Stomach smooth muscle (tissue), 2 donors: ENCODE results near the gene SMIM36.
"Not testable (repeated sequence)": the region's sequence is repeated elsewhere in the genome, so short reads cannot be mapped to it uniquely, and the experiment has no call there.

Source experiments
- H3K27ac ChIP-seq: one replicate; pipeline ENCODE4 v1.7.0; 2013; ENCODE audit warnings: mild to moderate bottlenecking, low read length, inconsistent platforms
- H3K27me3 ChIP-seq, 2 donors: one replicate each; pipeline ENCODE4 v1.7.0; 2013; ENCODE audit warnings: low read length in 2 of 2; ENCODE audit not compliant: insufficient read depth in 2 of 2, control insufficient read depth in 1 of 2
- H3K36me3 ChIP-seq, 2 donors: one replicate each; pipeline ENCODE4 v1.7.0; 2013; ENCODE audit warnings: low read length in 2 of 2; ENCODE audit not compliant: control insufficient read depth in 2 of 2, insufficient read depth in 2 of 2
- H3K4me1 ChIP-seq: one replicate; pipeline ENCODE4 v1.7.0; 2013; ENCODE audit warnings: low read length; ENCODE audit not compliant: control insufficient read depth, insufficient read depth
- H3K4me3 ChIP-seq, 2 donors: one replicate each; pipeline ENCODE4 v1.7.0; 2013; ENCODE audit warnings: low read length in 2 of 2
- H3K9ac ChIP-seq, 2 donors: one replicate each; pipeline ENCODE4 v1.7.0; 2013; ENCODE audit warnings: low read length in 2 of 2, mild to moderate bottlenecking in 1 of 2
- H3K9me3 ChIP-seq, 2 donors: one replicate each; pipeline ENCODE4 v1.7.0; 2013; ENCODE audit warnings: low read length in 2 of 2; ENCODE audit not compliant: control insufficient read depth in 2 of 2
- donor health status: healthy.
- donor health status: Pancreatic carcinoma.

Gene SMIM36

DNA sequence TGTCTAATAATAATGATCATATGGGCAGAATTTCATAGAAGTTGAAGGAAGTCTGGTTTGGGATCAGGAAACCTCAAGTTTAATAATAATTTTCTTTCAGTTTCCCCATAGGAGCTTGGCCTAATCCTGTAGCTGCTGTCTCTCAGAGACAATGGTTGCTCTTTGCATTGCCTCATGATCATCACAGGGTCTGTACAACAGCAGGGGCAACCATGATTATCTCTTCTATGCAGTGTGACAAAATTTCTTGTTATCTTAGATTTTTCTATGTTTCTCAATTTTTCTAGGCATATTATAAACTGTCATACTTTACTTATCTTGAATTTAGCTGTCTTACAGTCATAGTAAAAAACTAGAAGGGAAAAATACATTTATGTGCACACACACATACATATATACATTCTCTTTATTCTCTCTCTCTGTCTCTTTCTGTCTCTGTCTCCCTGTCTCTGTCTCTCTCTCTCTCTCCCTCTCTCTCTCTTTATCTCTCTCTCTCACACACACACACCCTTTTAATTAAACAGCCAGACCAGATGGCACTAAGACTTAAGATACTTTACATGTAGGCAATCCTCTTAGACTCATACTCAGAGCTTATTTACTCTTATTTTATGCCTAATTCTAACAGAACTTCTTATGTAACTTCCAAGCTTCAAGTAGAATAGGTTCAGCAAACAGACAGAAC is 30.5 kb downstream of the SMIM36 start:
- Histone ChIP-seq H3K27ac (no peak overlapping the region), H3K27me3 (no peaks in the 10 kb centered on the region), H3K4me1 (no peaks in the 10 kb centered on the region), H3K36me3 (no peaks in the 10 kb centered on the region), H3K9ac (no peak overlapping the region), H3K9me3 (no peaks in the 10 kb centered on the region), H3K4me3 (no peak overlapping the region)

GRCh38 chr17:55479903-55480302 is 31.3 kb downstream of the SMIM36 start:
- Histone ChIP-seq H3K27me3 (no peaks in the 10 kb centered on the region), H3K27ac (no peak overlapping the region), H3K9me3 (no peaks in the 10 kb centered on the region), H3K4me3 (no peak overlapping the region), H3K9ac (no peak overlapping the region), H3K36me3 (no peaks in the 10 kb centered on the region), H3K4me1 (no peaks in the 10 kb centered on the region)

GRCh38 chr17:55478971-55479370 is 32.3 kb downstream of the SMIM36 start:
- no peak overlapping the region for H3K27ac ChIP-seq
- no peaks in the 10 kb centered on the region for H3K4me1 ChIP-seq
- H3K9ac ChIP-seq, result no peak overlapping the region
- no peaks in the 10 kb centered on the region for H3K27me3 ChIP-seq
- H3K9me3 ChIP-seq, result no peaks in the 10 kb centered on the region
- no peak overlapping the region for H3K4me3 ChIP-seq
- no peaks in the 10 kb centered on the region for H3K36me3 ChIP-seq

DNA sequence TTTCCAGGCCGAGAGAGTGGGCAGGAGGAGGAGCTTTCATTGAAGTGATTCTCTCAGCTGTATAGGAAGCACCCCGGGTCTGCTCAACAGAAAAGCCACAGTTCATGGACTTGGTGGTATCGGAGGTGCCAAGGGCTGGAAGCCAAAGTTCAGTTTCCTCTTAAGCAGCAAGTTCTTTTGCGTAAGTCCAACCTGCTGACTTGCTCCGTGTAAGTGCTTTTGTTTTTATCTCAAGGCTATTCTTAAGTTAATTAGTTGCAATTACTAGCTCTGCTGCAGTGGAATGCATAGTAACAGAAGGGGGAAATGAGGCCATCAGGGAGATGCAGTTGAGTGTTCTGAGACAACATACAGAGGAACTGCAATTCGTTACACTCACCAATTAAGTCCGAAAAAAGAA is 44.6 kb downstream of the SMIM36 start:
- Histone ChIP-seq H3K4me1 (peaks cover 2% of the 10 kb centered on the region), H3K9ac (no peak overlapping the region), H3K36me3 (no peaks in the 10 kb centered on the region), H3K4me3 (no peak overlapping the region), H3K27me3 (no peaks in the 10 kb centered on the region), H3K27ac (no peak overlapping the region), H3K9me3 (no peaks in the 10 kb centered on the region)

DNA sequence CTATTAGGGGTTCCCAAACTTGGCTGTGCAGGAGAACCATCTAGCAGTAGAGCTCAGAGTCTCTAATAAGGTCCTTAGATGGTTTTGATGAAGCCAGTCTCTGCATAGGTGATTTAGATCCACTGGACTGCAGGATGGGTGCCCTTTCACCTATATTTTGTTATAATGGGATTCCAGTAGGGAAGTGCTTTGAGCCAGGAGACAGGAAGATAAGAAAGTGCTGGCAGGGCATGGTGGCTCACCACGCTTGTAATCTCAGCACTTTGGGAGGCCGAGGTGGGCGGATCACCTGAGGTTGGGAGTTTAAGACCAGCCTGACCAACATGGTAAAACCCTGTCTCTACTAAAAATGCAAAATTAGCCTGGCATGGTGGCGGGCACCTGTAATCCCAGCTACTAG is 45.5 kb downstream of the SMIM36 start:
- not testable (repeated sequence) for H3K9me3 ChIP-seq, H3K4me3 ChIP-seq, H3K27me3 ChIP-seq, H3K4me1 ChIP-seq, H3K36me3 ChIP-seq, H3K9ac ChIP-seq, H3K27ac ChIP-seq

DNA sequence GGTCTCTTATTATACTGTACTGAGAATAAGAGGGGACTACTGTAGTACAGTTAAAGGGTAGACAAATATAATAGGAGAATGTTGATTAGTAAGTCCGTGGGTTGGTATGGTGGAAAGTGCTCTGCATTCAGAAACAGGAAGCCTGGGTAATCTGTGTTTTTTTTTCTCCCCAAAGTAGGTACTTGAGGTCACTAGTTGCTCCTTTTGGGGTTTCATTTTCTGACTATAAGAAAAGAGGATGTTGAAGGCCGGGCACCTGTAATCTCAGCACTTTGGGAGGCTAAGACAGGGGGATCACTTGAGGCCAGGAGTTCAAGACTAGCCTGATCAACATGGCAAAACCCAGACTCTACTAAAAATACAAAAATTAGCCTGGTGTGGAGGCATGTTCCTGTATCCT is 47.7 kb downstream of the SMIM36 start:
- H3K36me3 ChIP-seq, result no peaks in the 10 kb centered on the region
- H3K9me3 ChIP-seq, result no peaks in the 10 kb centered on the region
- H3K27ac ChIP-seq, result no peak overlapping the region
- H3K27me3 ChIP-seq, result no peaks in the 10 kb centered on the region
- H3K4me3 ChIP-seq, result no peak overlapping the region
- H3K9ac ChIP-seq, result no peak overlapping the region
- peaks cover 2% of the 10 kb centered on the region for H3K4me1 ChIP-seq

DNA sequence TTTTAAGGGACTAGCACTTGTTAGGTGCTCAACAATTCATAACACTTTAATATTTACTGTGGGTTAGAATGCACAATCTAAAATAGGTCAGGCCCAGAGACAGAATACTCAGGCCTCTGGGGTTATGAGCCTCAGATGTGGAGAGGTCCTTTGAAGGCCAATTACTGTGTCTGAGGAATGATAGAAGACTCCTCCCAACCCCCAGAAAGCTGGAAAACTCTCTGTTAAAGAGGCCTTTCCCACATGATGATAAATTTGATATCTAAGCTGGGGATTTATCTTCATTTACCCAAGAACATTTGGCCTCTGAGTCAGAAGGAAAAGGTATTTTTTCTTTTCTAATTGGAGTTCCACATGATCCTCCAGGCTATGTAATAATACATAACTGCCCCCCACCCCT is 48.5 kb downstream of the SMIM36 start:
- no peaks in the 10 kb centered on the region for H3K36me3 ChIP-seq
- H3K4me1 ChIP-seq, result peaks cover 2% of the 10 kb centered on the region
- no peaks in the 10 kb centered on the region for H3K9me3 ChIP-seq
- H3K27me3 ChIP-seq, result no peaks in the 10 kb centered on the region
- H3K4me3 ChIP-seq, result no peak overlapping the region
- no peak overlapping the region for H3K9ac ChIP-seq
- no peak overlapping the region for H3K27ac ChIP-seq

DNA sequence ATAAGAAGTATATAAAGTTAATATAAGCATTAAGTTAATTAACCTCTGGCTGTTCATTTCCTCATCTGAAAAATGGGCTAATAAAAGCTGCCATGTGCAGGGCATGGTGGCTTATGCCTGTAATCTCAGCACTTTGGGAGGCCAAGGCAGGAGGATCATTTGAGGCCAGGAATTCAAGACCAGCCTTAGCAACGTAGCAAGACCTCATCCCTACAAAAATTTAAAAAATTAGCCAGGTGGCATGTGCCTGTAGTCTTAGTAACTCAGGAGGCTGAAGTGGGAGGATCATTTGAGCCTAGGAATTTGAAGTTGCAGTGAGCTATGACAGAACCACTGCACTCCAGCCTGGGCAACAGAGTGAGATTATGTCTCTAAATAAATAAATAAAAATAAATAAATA is 49.0 kb downstream of the SMIM36 start:
- Histone ChIP-seq H3K36me3 (no peaks in the 10 kb centered on the region), H3K27ac (no peak overlapping the region), H3K9ac (no peak overlapping the region), H3K4me1 (peaks cover 2% of the 10 kb centered on the region), H3K27me3 (no peaks in the 10 kb centered on the region), H3K9me3 (no peaks in the 10 kb centered on the region), H3K4me3 (no peak overlapping the region)

GRCh38 chr17:55458978-55459377 is 52.3 kb downstream of the SMIM36 start:
- Histone ChIP-seq H3K27me3 (no peaks in the 10 kb centered on the region), H3K36me3 (no peaks in the 10 kb centered on the region), H3K4me1 (peaks cover 3% of the 10 kb centered on the region), H3K9me3 (no peaks in the 10 kb centered on the region), H3K4me3 (no peak overlapping the region), H3K27ac (no peak overlapping the region), H3K9ac (no peak overlapping the region)

GRCh38 chr17:55458287-55458900 is 52.9 kb downstream of the SMIM36 start:
- Histone ChIP-seq H3K36me3 (no peaks in the 10 kb centered on the region), H3K4me3 (no peak overlapping the region), H3K27ac (no peak overlapping the region), H3K4me1 (peaks cover 3% of the 10 kb centered on the region), H3K9me3 (no peaks in the 10 kb centered on the region), H3K27me3 (no peaks in the 10 kb centered on the region), H3K9ac (no peak overlapping the region)
